H1 (cell line): ENCODE results near the gene TRMT61B. TPM values are rescaled to one million over a fixed set of nuclear protein-coding genes. Genes with fewer than 3 reads are reported as not detected.

Experiments used
- BCL11A ChIP-seq, 2 experiments: IDR thresholded peaks; one replicate each; pipeline ENCODE4 v1.6.1; 2011; ENCODE audit warnings: low read depth in 2 of 2, low read length in 2 of 2, mild to moderate bottlenecking in 2 of 2
- BRCA1 ChIP-seq: IDR thresholded peaks from 2 replicates; pipeline ENCODE4 v1.6.1; 2012; ENCODE audit warnings: low read depth, low read length, improper control_type of control experiment
- CHD1 ChIP-seq: IDR thresholded peaks from 2 replicates; pipeline ENCODE4 v1.6.1; 2012; ENCODE audit warnings: low read depth, low read length, improper control_type of control experiment
- EP300 ChIP-seq, 2 experiments: IDR thresholded peaks; 1 replicate in 1 of 2; 2 replicates in 1 of 2; pipeline ENCODE4 v1.6.1; 2011 to 2012; ENCODE audit warnings: low read depth in 2 of 2, low read length in 2 of 2, mild to moderate bottlenecking in 2 of 2, borderline replicate concordance in 1 of 2, inconsistent platforms in 1 of 2, moderate library complexity in 1 of 2
- KDM1A ChIP-seq: fragments of 200-600, 300-600 bp; sonication (generic); IDR thresholded peaks from 2 replicates; pipeline ENCODE4 v1.7.1; 2016; ENCODE audit warnings: mild to moderate bottlenecking, low read length, borderline replicate concordance
- KDM4A ChIP-seq: IDR thresholded peaks from one replicate; pipeline ENCODE4 v1.7.1; 2012; ENCODE audit warnings: low read depth, mild to moderate bottlenecking, moderate library complexity, low read length, inconsistent platforms; ENCODE audit not compliant: severe bottlenecking
- KDM5A ChIP-seq: fragments of 200-600 bp; IDR thresholded peaks from 2 replicates; pipeline ENCODE4 v1.7.1; 2012; ENCODE audit warnings: mild to moderate bottlenecking, low read length, inconsistent platforms, mixed read lengths
- RFX5 ChIP-seq: IDR thresholded peaks from 2 replicates; pipeline ENCODE4 v1.6.1; 2011; ENCODE audit warnings: low read depth, low read length, improper control_type of control experiment, borderline replicate concordance
- RNF2 ChIP-seq: fragments of 200-900, 300-1000 bp; sonication (generic); IDR thresholded peaks from 2 replicates; pipeline ENCODE4 v1.7.1; 2016; ENCODE audit warnings: borderline replicate concordance, low read depth, mild to moderate bottlenecking, antibody characterized with exemption, low read length; ENCODE audit not compliant: poor library complexity, severe bottlenecking; ENCODE audit errors: missing control alignments
- SIN3A ChIP-seq, 2 experiments: IDR thresholded peaks in 1 of 2; conservative IDR thresholded peaks in 1 of 2; 2 replicates each; pipeline ENCODE4 v1.6.1; 2011 to 2012; ENCODE audit warnings: low read length in 2 of 2, improper control_type of control experiment in 1 of 2, low read depth in 1 of 2, mild to moderate bottlenecking in 1 of 2
- SP2 ChIP-seq: IDR thresholded peaks from 2 replicates; pipeline ENCODE4 v1.6.1; 2012; ENCODE audit warnings: mild to moderate bottlenecking, low read length, inconsistent platforms
- TCF12 ChIP-seq: IDR thresholded peaks from 2 replicates; pipeline ENCODE4 v1.6.1; 2011; ENCODE audit warnings: low read depth, mild to moderate bottlenecking, low read length
- polyA plus RNA-seq, 7 experiments: library from polyadenylated mRNA; depleted of rRNA in 3 of 7; stranded (reverse) in 5 of 7; unstranded in 2 of 7; fragments of >200 nt in 5 of 7; fragments of 200-250 nt in 2 of 7; gene quantifications; 1 replicate in 5 of 7; 2 replicates in 1 of 7; 4 replicates in 1 of 7; pipeline versions ENCODE4 v1.2.1 to v1.2.3, GENCODE V29; 2011 to 2013; ENCODE audit warnings: missing spikeins in 2 of 7, mixed read lengths in 2 of 7
- total RNA-seq: library from RNA; stranded (reverse); fragmentation: NEBNext Ultra II Directional; extraction: Animal tissue kit (Norgen Biotek cat#: 25700); gene quantifications from 2 replicates; pipeline ENCODE4 v1.2.1, GENCODE V29; 2021

Gene TRMT61B
- total and polyA plus RNA-seq, 2 of the 8 experiments (the other 6 are each of a cell fraction or from before 2014, with no cell fraction given): 10.4 to 27.8 TPM

DNA sequence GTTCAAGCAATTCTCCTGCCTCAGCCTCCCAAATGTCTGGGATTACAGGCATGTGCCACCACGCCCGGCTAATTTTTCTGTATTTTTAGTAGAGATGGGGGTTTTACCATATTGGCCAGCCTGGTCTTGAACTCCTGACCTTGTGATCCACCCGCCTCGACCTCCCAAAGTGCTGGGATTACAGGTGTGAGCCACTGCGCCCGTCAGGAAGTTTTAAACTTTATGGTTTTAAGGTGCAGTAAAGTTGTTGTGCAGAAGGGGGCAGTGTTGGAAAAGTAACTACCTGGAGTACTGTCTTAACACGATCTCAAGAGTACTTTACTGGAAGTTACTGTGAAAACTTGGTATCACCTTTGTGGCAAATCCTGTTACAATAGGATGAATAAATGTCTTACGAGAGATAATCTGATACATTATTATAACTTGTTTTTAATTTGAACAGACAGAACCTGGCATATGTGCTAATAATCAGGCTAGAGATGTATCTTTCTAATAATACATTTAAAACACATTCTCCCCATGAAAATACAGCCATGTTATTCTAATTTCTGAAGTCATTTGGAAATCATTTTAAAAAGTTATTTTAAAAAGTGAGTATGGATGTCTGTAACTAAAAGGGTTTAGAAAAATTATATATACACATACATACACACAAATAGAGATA, 48.7 kb downstream of the TRMT61B start (continued):
- TF ChIP-seq SIN3A (conservative IDR thresholded peaks at IDR 0.05 in 1 of 2, IDR thresholded peaks at IDR 0.05 in 1 of 2; ENCODE audit: low read depth in 1 of 2, low read length in 2 of 2) (no peak), BCL11A (IDR thresholded peaks at IDR 0.05; ENCODE audit: low read depth in 2 of 2, low read length in 2 of 2) (no peak), RFX5 (no peak), TCF12 (no peak), SP2 (no peak), KDM1A (0 out of 2 replicates have a peak, but pooled peaks have one; percentile 55), KDM5A (no peak), EP300 (IDR thresholded peaks at IDR 0.05; ENCODE audit: borderline replicate concordance in 1 of 2, low read depth in 2 of 2, low read length in 2 of 2) (no peak), KDM4A (no peak), BRCA1 (no peak), RNF2 (no peak), CHD1 (no peak)
